ENCODE measurements around the gene TPH1. TPM values are rescaled to one million over a fixed set of nuclear protein-coding genes. Genes with fewer than 3 reads are reported as not detected.
A peak's percentile ranks its signal among the peaks of the same experiment; 100 is the strongest.

The TPH1 gene
- total RNA-seq, 4 donors from 2014 or later = 0.04 to 1.9 (median 0.76) TPM

DNA sequence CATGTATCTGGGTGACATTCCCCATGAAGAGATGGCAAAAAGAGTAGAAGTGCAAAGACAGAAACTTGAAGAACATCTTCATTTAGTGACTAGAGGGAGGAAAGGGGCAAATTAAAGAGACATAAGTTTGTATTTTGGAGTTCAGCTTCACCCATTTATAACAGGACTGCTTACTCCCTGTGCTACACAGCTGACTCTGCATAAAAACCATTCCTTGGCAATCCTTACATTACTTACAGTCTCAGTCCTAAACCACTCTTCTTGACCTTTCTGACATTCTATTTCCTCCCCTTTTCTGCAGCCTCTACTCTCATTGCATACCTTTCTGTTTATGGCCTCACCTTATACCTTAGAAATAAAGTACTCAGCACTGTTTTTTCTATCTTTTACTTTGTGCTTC, 26.4 kb downstream of the TPH1 start:
- no peak for TF ChIP-seq POLR2A (IDR thresholded peaks at IDR 0.05)
- TF ChIP-seq, protein P1, sequence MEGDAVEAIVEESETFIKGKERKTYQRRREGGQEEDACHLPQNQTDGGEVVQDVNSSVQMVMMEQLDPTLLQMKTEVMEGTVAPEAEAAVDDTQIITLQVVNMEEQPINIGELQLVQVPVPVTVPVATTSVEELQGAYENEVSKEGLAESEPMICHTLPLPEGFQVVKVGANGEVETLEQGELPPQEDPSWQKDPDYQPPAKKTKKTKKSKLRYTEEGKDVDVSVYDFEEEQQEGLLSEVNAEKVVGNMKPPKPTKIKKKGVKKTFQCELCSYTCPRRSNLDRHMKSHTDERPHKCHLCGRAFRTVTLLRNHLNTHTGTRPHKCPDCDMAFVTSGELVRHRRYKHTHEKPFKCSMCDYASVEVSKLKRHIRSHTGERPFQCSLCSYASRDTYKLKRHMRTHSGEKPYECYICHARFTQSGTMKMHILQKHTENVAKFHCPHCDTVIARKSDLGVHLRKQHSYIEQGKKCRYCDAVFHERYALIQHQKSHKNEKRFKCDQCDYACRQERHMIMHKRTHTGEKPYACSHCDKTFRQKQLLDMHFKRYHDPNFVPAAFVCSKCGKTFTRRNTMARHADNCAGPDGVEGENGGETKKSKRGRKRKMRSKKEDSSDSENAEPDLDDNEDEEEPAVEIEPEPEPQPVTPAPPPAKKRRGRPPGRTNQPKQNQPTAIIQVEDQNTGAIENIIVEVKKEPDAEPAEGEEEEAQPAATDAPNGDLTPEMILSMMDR (IDR thresholded peaks at IDR 0.05) = no peak
- no peak overlapping the region for H3K4me3 ChIP-seq (ENCODE audit: low read depth, poor library complexity, severe bottlenecking)
- intact Hi-C loops (cut with DNase I; ENCODE audit: low total_unique reads) = no loop called here
- no peak for DNase-seq (ENCODE audit: low spot score in 2 of 2)

- intact Hi-C loops (cut with DNase I; ENCODE audit: low total_unique reads) = no loop called here
- no peak for DNase-seq (ENCODE audit: low spot score in 2 of 2)
- WGBS, 2 donors = 94 to 95% methylated on average over 2 of the region's 2 CpGs
- no peak for TF ChIP-seq POLR2A (IDR thresholded peaks at IDR 0.05)
- TF ChIP-seq, protein P1 (IDR thresholded peaks at IDR 0.05) = no peak
- no peak overlapping the region for H3K4me3 ChIP-seq (ENCODE audit: low read depth, poor library complexity, severe bottlenecking)
Observed at GRCh38 chr11:18016789-18017188, 29.3 kb downstream of the TPH1 start.

DNA sequence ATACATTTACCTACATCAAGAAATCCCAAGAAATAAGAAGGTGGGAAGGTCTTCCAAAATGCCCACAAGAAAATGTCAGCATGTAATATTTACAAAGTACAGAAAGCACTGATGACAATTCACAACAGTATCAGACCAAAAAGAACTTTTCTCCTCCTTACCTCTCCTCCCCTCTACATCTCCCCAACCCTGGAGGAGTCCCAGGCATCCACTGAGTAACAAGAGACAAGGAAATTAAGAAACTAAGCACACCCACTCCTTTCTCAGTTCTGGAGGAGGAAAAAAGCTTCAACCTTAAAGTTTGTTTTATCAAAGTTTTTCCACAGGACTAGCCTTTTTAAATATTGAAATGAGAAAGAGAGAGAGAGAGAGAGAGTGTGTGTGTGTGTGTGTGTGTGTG, 31.2 kb downstream of the TPH1 start:
- TF ChIP-seq, protein P1 (IDR thresholded peaks at IDR 0.05) = no peak
- TF ChIP-seq POLR2A (IDR thresholded peaks at IDR 0.05) = no peak
- no peak for DNase-seq (ENCODE audit: low spot score in 2 of 2)
- intact Hi-C loops (cut with DNase I; ENCODE audit: low total_unique reads) = no loop called here
- no peak overlapping the region for H3K4me3 ChIP-seq (ENCODE audit: low read depth, poor library complexity, severe bottlenecking)

DNA sequence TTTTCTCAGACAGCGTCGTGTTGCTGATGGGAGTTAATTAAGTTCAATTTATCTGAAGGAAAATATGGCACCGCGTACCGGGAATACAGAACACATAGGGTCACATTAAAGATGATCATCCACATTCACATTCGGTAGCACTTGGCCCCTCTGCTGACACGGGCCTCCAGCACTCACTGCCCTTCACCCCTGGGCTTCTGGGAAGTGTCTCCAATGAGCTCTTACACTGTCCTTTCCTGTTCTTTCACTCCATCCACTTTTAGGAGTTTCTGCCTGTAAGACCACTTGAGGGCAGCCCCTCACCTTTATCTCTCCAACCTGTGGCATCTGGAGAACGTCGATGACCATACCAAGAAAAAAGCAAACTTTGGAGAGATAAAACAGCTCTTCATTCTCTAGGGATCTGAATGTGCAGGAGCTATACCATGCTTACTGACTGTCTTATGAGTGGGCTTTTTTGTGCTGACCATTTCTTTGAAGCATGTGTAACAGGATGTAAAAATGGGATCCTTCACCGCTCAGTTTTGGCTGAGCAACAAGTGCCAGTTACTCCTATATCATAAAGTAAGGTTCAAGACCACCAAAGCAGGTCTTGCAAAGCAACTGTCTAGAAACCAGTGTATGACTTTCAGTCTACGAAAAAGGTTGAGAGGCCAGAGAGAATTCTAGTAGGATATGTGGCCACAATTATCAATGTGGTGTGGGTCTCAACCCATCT, 32.1 kb downstream of the TPH1 start:
- peak overlapping the region; percentile 86 for H3K4me3 ChIP-seq (ENCODE audit: low read depth, poor library complexity, severe bottlenecking)
- 21 to 24% methylated on average over 11 of the region's 11 CpGs for WGBS, 2 donors
- intact Hi-C loops (cut with DNase I; ENCODE audit: low total_unique reads) = no loop called here
- TF ChIP-seq, protein P1 (IDR thresholded peaks at IDR 0.05) = no peak
- TF ChIP-seq POLR2A (IDR thresholded peaks at IDR 0.05) = no peak
- no peak for DNase-seq (ENCODE audit: low spot score in 2 of 2)

DNA sequence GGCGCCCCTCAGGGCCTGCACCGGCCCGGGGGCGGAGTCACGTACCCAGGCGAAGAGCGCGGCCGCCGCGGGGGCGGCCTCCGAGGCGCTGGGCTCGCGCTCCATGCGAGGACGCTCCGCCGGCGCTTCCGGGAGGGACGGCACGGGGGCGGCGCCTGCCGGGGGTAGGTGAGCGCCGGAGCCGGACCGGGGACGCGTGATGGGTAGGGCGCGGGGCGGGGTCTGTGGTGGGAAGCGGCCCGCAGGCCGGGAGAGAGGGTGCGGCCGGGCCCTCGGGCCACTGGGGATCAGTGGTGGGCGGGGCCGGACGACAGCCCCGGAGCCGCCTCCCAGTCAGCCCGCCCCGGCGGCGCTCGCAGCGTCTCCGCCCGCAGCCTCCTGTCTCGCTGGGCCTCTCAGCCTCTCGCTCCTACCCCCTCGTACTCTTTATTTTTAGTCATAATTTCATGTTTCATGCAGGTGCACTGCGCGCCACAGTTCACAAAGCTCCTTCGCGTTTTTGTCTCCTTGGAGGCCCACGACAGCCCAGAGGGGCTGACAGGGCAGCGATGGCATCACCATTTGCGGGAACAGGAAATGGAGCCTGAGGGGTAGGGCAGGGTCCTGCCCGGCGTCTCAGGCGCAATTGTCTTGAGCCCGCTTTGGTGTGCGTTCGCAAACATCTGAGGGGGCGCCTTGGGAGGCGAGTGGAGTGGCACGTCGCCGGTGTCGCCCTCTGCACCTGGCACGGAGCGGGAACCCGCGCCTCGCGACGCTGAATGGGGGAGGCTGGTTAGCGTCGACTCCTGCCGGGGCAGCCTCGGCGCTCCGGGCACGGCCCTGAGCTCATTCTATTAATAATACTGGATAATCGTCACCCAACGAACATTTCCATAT, 32.9 kb downstream of the TPH1 start, which contains the start of gene SERGEF:
TSS of gene SERGEF (minus strand) at position 142 of the 876 bp plus-strand sequence. CDS start at position 105, 37 bp downstream.
- intact Hi-C loops (cut with DNase I; ENCODE audit: low total_unique reads) = no loop called here
- 0% methylated on average over 46 to 61 of the region's 93 CpGs for WGBS, 2 donors
- H3K4me3 ChIP-seq (ENCODE audit: low read depth, poor library complexity, severe bottlenecking) = peak within 1 kb of the TSS; percentile 86
- peak; percentile 90 to 98 for DNase-seq (ENCODE audit: low spot score in 2 of 2)
- no peak for TF ChIP-seq POLR2A (IDR thresholded peaks at IDR 0.05)
- TF ChIP-seq, protein P1 (IDR thresholded peaks at IDR 0.05) = no peak
